Mesenteric fat pad (tissue), 1 donor: ENCODE results near the gene PSMB9. TPM values are rescaled to one million over a fixed set of nuclear protein-coding genes. Genes with fewer than 3 reads are reported as not detected.
"Not testable (repeated sequence)": the region's sequence is repeated elsewhere in the genome, so short reads cannot be mapped to it uniquely, and the experiment has no call there.

Experiments used
- DNase-seq: peaks from one replicate; pipeline ENCODE4 v3.0.0-alpha.2; 2020; ENCODE audit warnings: low spot score
- total RNA-seq: library from RNA; stranded (reverse); fragmentation: NEBNext Ultra II Directional; extraction: Animal tissue kit (Norgen Biotek cat#: 25700); gene quantifications from one replicate; pipeline ENCODE4 v1.2.1, GENCODE V29; 2021
- donor health status: DM: yes; HTN: yes; CAD: no.

PSMB9 gene
- total RNA-seq, 1 donor from 2014 or later, result 28.9 TPM

GRCh38 chr6:32857156-32857891 lies 3.3 kb downstream of the PSMB9 start:
- no peak for DNase-seq

- DNase-seq, result no peak
These were observed 4.2 kb downstream of the PSMB9 start for GRCh38 chr6:32858194-32858593.

GRCh38 chr6:32860674-32861073 lies 6.7 kb downstream of the PSMB9 start:
- DNase-seq, result no peak

GRCh38 chr6:32862725-32863124 lies 8.7 kb downstream of the PSMB9 start:
- DNase-seq, result no peak

GRCh38 chr6:32865724-32866443 lies 11.9 kb downstream of the PSMB9 start:
- DNase-seq, result no peak

GRCh38 chr6:32867022-32867477 lies 13.1 kb downstream of the PSMB9 start:
- DNase-seq, result no peak

GRCh38 chr6:32867554-32868256 lies 13.7 kb downstream of the PSMB9 start:
- no peak for DNase-seq

GRCh38 chr6:32868257-32868788 lies 14.3 kb downstream of the PSMB9 start:
- DNase-seq, result no peak

- not testable (repeated sequence) for DNase-seq
These were observed 20.0 kb downstream of the PSMB9 start for GRCh38 chr6:32873947-32874346.

GRCh38 chr6:32876603-32877002 lies 22.6 kb downstream of the PSMB9 start:
- DNase-seq, result no peak

- no peak for DNase-seq
These were observed 25.7 kb downstream of the PSMB9 start for GRCh38 chr6:32879691-32880090.

GRCh38 chr6:32880962-32881361 lies 27.0 kb downstream of the PSMB9 start:
- DNase-seq, result not testable (repeated sequence)

GRCh38 chr6:32882879-32883250 lies 28.9 kb downstream of the PSMB9 start:
- no peak for DNase-seq

- no peak for DNase-seq
These were observed 29.8 kb downstream of the PSMB9 start for GRCh38 chr6:32883789-32884188.

GRCh38 chr6:32885698-32886286 lies 31.8 kb downstream of the PSMB9 start:
- no peak for DNase-seq

GRCh38 chr6:32886681-32887383 lies 32.8 kb downstream of the PSMB9 start:
- no peak for DNase-seq

- DNase-seq, result no peak
These were observed 33.6 kb downstream of the PSMB9 start for GRCh38 chr6:32887616-32888015.

- no peak for DNase-seq
These were observed 34.6 kb downstream of the PSMB9 start for GRCh38 chr6:32888576-32888975.

- DNase-seq, result no peak
These were observed 35.5 kb downstream of the PSMB9 start for GRCh38 chr6:32889533-32889932.

GRCh38 chr6:32890831-32891230 lies 36.8 kb downstream of the PSMB9 start:
- no peak for DNase-seq
